Mononuclear cell (primary cell): ENCODE results near the gene LHFPL2. TPM values are rescaled to one million over a fixed set of nuclear protein-coding genes. Genes with fewer than 3 reads are reported as not detected.

Experiments used
- H3K27me3 ChIP-seq: 2 replicates; pipeline ENCODE4 v1.6.0; 2011; ENCODE audit warnings: low read length, control low read depth; ENCODE audit not compliant: insufficient read depth
- H3K4me1 ChIP-seq: 2 replicates; pipeline ENCODE4 v1.5.1; 2011; ENCODE audit warnings: mild to moderate bottlenecking, low read length, control low read depth; ENCODE audit not compliant: insufficient read depth
- H3K4me3 ChIP-seq: 2 replicates; pipeline ENCODE4 v1.5.1; 2011; ENCODE audit warnings: mild to moderate bottlenecking, low read length, moderate library complexity
- H3K9me3 ChIP-seq: 2 replicates; pipeline ENCODE4 v1.5.1; 2011; ENCODE audit warnings: low read depth, mild to moderate bottlenecking, control low read depth, low read length
- total RNA-seq: library from RNA; depleted of rRNA; stranded (reverse); fragments of >200 nt; gene quantifications from one replicate; pipeline ENCODE4 v1.2.3, GENCODE V29; 2012

LHFPL2 gene
- total RNA-seq, 1 donor = 9.4 TPM

DNA sequence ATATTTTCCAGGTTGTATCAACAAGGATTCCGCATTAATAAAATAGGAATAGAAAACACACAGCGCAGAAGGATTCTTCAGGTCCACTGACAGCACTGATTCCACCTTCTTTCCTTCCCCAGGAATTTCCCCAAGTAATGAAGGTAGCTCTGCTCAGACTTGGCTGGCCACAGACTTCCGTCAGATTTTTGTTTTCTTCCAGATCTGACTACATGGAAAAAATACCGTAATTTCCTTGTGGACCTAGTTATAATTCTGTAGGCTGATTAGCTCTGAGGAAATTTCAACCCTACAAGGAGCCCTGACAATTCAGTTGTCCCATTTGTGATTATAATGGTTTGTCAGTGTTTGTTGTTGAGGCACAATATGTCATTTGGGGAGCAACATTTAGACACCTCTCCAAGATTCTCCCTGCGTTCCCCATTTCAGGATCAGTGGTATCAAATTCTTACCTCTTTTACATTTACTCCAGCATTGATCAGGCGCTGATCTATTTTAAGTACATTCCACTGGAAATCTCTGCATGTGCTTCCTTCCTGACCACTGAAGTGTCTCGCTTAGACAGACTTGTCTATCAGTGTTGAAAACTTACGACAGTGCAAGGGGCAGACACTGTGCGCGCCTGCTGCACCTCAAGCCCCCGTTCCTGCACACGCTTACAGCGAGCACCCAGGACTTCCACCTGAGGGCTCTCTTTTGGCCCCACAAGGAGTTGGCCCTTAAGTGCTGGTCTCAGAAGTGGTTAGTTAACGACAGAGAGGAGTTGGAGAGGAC, 94.8 kb downstream of the LHFPL2 start:
- H3K4me1 ChIP-seq = peaks cover 21% of the 10 kb centered on the region
- no peak overlapping the region for H3K4me3 ChIP-seq
- no peaks in the 10 kb centered on the region for H3K27me3 ChIP-seq
- H3K9me3 ChIP-seq = no peaks in the 10 kb centered on the region

DNA sequence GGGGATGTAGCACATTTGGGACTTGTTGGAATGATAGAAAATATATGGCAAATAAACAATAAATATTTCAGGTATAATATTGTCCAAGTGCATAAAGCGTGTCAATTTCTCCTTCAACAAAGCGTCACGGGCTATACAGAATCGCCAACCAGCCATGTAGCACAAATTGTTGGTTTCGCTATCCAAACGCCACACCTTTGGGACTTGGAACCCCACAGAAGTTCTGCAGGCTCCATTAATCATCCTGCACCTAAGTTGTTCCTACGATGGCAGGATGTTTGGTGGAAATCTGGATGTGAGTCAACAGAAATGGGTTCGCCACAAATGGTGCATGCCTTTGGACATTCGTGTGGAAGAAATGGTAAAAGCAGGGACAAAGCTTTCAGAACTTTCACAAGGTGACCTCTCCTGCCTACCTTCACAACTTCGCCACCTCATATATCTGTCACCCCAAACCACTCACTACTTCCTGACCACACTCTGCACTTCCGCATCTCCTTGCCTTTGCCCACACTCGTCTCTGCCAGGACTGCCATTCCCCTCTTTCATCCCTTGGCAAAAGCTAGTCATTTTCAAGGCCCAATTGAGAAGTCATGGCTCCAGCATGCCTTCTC, 95.7 kb downstream of the LHFPL2 start:
- H3K9me3 ChIP-seq = no peaks in the 10 kb centered on the region
- H3K4me1 ChIP-seq = peaks cover 30% of the 10 kb centered on the region
- no peaks in the 10 kb centered on the region for H3K27me3 ChIP-seq
- no peak overlapping the region for H3K4me3 ChIP-seq

DNA sequence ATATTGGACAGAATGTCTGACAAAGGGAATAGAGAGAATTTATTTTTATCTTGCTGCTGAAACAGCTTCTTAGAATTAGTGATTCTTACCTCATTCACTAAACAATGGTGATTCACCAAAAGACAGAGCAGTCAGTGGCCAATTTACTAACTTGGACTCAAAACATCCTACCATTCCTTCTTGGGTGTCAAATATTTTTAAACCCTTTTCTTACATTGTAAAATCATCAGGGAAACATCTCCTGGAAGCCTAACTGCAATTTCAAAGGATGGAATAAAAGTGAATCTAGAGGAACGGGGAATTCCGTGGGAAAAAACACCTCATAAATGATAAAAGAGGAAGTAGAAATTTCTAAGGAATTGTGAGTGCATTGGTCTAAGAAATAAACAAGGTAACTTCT, 97.7 kb downstream of the LHFPL2 start:
- Histone ChIP-seq H3K9me3 (no peaks in the 10 kb centered on the region), H3K4me1 (peaks cover 41% of the 10 kb centered on the region), H3K27me3 (no peaks in the 10 kb centered on the region), H3K4me3 (no peak overlapping the region)

DNA sequence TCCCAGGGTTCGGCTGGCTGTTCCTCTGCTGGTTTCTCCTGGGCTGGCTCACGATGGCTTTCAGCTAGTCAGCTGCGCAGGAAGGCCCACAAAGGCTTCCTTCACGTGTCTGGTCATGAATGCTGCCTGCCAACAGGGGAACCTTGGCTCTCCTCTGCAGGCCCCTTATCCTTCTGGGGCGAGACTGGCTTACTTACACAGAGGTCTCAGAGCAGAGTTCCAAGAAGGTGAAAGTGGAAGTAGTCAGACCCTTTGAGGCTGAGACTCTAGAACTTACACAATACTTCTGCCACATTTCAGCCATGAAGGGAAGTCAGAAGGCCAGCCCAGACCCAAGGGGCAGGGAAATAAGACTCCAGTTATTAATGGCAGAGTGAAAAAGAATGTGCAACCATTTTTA, 99.5 kb downstream of the LHFPL2 start:
- no peaks in the 10 kb centered on the region for H3K9me3 ChIP-seq
- H3K4me3 ChIP-seq = peak overlapping the region; percentile 12
- no peaks in the 10 kb centered on the region for H3K27me3 ChIP-seq

DNA sequence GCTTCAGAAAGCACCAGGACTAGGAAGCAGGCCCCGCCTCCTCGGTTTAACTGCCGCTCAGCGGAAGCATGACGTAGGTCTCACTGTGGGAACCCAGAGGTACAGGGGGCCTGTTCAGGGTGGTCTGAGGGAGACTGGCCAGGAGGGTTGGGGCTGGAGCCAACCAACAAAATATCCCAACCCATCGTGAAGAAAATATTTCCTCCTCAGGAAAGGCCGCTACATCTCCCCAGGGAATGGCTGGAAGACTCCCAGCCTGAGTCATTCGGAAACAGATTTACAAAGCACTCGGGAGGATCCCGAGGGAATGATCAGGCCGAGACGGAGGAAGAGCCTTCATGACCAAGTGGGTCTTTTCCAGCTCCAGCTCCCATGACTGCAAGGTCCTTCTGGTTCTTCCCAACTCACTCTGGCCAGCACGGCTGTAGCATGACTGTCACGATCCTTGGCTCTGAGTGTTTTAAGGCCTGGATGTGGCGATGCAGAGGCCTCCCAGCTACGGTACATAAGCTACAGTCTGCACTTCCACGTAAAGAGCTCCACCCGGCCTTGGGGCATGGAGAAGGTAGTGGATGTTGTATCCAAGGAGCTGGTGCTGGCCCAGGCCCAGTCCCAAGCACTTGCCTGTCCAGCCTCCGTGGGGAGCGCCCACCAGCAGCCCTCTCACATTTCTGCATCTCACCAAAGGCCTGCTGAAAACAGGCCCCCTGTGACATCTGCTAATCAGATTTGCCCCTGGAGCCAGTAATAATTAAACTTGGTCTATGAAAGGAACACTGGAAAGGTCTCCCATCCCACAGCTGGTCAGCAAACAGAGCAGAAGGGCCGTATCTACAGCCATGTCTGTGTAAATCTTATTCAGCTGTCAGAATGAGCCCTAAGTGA, 100.6 kb downstream of the LHFPL2 start:
- Histone ChIP-seq H3K27me3 (no peaks in the 10 kb centered on the region), H3K4me3 (no peak overlapping the region)

More for the DNA sequence above, 99.5 kb downstream of the LHFPL2 start:
- peaks cover 41% of the 10 kb centered on the region for H3K4me1 ChIP-seq

DNA sequence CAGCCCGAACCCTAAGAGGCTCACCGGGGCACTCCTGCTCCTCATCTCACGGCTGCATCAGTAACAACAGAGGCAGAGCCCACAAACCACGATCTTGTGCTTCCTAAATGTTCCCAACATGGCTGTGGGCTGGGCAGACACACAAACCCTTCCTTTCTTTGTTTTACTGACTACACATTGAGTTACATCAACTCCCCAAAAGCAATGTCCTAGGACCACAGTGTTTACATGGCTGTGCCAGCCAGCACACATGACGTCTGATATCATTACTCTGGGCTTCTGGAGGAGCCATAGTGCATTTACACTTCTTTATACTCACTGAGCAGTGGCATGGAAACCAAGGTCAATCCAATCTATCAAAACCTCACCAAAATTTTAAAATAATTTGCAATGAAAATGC, 101.4 kb downstream of the LHFPL2 start:
- H3K4me3 ChIP-seq = no peak overlapping the region
- no peaks in the 10 kb centered on the region for H3K27me3 ChIP-seq
- no peaks in the 10 kb centered on the region for H3K9me3 ChIP-seq
- H3K4me1 ChIP-seq = peaks cover 32% of the 10 kb centered on the region

More for the DNA sequence above, 100.6 kb downstream of the LHFPL2 start:
- peaks cover 38% of the 10 kb centered on the region for H3K4me1 ChIP-seq
- no peaks in the 10 kb centered on the region for H3K9me3 ChIP-seq

DNA sequence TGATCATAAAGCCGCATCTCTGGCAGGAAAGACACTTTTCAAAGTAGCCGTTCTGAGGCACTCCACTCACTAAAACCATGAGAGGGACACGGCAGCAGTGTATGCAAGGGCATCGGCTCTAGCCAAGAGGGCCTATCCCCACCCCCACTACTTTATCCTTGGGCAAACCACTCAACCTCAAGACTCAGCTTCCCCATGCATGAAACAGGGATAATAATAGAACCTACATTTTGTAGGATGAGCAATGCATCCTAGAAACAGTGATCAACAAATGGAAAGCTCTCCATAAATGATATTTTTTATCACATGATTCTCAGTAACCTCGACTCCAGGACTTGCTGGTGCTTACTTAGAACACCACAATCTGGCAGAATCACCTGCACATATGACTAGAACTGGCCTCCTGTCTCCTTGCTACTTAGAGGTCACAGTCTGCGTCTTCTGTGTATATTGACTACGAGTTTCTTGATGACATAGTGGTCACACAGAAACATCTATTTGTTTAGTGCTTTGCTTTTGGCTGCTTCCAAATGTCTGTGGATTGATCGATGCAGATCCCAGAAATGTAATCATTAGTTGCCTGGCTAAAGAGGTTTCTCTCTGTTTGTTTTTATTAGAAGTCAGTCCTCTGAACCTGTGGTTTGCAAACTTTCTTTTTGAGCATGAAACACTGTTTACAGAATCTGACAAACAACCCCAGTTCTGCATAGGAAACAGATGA, 102.1 kb downstream of the LHFPL2 start:
- Histone ChIP-seq H3K4me3 (no peak overlapping the region), H3K27me3 (no peaks in the 10 kb centered on the region), H3K4me1 (peaks cover 38% of the 10 kb centered on the region), H3K9me3 (no peaks in the 10 kb centered on the region)

DNA sequence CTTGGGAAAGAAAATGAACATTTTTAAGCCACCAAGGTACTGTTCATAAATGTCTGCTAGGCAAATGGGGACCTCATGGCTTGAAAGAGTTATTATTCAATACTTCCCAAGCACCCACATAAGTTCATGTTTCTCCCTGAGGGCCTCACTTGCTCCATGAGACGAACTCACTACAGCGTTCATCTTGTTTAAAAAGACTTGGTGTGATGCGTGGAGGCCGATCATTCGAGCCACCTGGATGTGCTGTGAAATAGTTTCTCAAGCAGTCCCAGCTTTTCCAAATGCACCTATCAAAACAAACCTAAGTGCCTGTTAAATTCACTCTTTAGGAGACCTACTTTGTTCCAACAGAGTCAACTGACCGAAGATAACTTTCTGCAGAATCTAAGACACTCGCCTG, 103.2 kb downstream of the LHFPL2 start:
- peaks cover 49% of the 10 kb centered on the region for H3K4me1 ChIP-seq
- H3K4me3 ChIP-seq = no peak overlapping the region
- no peaks in the 10 kb centered on the region for H3K9me3 ChIP-seq
- no peaks in the 10 kb centered on the region for H3K27me3 ChIP-seq

DNA sequence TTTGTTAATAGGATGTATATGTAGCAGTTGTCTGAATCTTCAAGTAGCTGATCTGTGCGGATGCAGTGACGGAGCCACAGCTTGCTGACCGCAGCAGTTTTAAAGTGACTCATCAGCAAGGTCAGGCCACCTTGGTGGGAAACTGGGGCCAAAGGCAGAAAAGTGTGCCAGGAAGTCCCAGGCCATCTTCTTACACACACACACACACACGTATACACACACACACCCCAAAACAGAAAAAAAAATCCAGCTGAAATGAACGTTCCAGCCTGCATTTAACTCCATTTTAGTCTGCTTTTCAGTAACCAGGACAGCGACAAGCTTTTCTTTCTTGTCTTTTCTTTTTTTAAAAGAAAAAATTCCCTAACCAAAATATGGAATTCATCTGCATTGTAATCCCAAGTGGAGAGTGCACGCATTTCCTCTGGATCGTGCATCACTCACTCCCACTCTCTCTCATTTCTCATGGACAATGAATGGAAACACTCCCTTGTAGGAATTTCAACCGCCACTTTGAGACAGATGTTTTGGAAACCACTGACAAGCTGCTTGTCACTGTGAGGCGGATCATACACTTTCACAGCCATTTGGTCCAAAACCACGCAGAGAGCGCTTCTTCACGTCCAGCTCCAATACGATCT, 103.9 kb downstream of the LHFPL2 start:
- H3K9me3 ChIP-seq = no peaks in the 10 kb centered on the region
- no peaks in the 10 kb centered on the region for H3K27me3 ChIP-seq
- no peak overlapping the region for H3K4me3 ChIP-seq
- peaks cover 53% of the 10 kb centered on the region for H3K4me1 ChIP-seq

DNA sequence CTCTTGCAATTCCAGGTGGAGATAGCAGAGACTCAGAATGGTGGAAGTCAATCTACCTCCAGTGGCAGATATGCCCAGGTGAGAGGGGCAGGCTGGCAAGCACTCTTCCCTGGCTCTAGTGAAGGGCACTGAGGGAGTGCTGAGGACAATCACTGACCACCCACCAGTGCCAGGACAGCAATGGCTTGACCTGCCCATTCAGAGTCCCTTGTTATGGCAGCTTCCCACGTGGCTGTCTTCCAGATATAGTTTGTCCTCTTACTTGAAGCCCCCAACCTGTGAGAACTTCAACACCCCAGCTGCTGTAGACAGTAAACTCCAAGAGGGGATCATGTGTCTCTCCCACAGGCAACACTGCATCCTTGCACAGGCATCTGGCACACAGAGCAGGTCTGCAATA, 104.7 kb downstream of the LHFPL2 start:
- Histone ChIP-seq H3K27me3 (no peaks in the 10 kb centered on the region), H3K4me3 (no peak overlapping the region), H3K4me1 (peaks cover 52% of the 10 kb centered on the region), H3K9me3 (no peaks in the 10 kb centered on the region)

DNA sequence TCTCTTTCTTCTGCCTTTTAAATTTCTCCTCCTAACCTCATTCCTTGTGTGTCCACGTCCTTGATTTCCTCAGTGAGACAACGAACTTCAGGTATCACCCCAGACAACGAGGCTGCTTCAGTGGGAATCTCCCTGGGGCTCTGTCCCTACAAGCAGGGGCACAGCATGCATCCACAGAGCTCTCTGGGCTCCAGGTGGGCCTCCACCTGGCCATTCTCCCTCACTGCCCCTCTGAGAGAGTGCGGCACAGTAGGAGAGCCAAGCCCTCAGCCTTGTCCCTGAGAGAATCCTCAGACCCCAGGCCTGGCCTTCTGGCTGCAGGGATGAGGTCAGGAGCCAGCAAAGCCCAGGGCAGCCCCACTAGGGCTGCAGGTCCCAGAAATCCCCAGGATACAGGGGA, 105.3 kb downstream of the LHFPL2 start:
- Histone ChIP-seq H3K27me3 (no peaks in the 10 kb centered on the region), H3K4me3 (no peak overlapping the region), H3K4me1 (peaks cover 47% of the 10 kb centered on the region), H3K9me3 (no peaks in the 10 kb centered on the region)

DNA sequence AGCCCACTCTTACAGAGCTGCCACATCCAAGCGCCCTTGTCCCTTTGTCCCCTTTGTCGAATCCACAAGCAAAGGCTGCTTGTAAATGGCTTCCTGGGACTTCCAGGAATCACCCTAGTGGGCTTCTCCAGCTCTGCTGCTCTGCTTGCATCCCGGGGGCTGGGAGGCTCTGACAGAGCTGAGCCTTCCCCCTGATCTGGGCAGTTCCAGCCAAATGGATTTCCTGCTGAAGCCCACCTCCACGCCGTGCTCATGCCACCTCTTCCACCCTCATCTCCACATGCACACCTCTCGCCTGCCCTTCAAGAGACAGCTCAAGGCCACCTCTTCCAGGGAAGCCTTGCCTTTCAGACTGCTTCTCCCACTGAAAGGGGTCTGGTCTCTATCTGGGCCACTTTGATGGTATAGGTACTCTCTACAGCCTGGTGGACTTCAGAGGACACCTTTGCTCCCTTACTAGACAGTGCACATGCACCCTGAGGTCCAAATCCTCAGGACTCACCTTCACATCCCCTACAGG, 106.2 kb downstream of the LHFPL2 start:
- Histone ChIP-seq H3K4me1 (peaks cover 37% of the 10 kb centered on the region), H3K9me3 (no peaks in the 10 kb centered on the region), H3K4me3 (no peak overlapping the region), H3K27me3 (no peaks in the 10 kb centered on the region)

DNA sequence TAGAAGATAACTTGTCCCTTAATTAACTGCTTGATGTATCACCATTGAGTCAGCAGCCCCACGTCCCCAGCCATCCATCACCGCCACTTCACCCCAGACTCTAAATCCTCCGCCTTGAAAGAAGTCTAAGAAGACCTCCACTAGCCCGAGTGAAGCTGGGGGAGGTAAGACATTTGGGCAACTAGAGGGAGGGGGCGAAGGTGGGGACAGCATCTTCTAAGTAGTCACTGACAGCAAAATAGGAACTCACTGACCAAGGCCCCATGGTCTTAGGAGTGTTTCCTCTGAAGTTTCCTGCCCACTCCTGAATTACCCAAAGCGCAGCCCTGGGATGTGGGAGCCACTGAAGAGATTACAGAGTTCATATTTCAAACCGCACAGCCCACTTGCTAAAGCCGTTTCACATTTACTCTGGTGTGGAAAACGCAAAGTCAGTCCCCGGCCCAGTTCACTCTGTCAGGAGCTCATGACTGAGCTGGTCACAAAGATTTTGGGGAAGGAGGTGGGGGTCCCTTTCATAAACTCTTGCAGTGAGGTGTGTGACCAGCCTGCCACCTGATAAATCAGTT, 107.4 kb downstream of the LHFPL2 start:
- Histone ChIP-seq H3K9me3 (no peaks in the 10 kb centered on the region), H3K4me1 (peaks cover 31% of the 10 kb centered on the region), H3K4me3 (no peak overlapping the region), H3K27me3 (no peaks in the 10 kb centered on the region)
